ENCODE measurements around the gene CENPP.

Gene CENPP

DNA sequence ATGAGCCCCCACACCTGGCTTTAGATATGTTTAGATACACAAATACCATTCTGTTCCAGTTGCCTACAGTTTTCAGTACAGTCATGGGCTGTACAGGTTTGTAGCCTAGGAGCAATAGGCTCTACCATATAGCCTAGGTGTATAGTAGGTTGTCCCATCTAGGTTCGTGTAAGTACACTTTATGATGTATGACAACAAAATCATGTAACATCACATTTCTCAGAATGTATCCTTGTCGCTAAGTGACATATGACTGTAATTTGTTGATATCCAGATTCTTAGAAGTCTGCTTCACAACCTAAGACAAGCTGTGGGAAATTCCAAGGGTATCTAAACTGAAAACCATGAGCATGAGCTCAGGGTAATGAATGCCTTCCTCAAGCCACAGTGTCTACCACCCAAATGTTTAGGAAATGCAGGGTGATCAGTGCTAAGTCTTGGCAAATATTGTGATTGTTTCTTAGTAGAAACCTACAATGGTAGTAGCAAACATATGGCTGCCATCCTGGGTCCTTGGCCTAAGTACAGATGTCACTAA, 201.6 kb downstream of the CENPP start:
- H3K9ac ChIP-seq (ENCODE audit: low read length) = no peak overlapping the region
- no peaks in the 10 kb centered on the region for H3K9me2 ChIP-seq (ENCODE audit: low read depth, low read length)

DNA sequence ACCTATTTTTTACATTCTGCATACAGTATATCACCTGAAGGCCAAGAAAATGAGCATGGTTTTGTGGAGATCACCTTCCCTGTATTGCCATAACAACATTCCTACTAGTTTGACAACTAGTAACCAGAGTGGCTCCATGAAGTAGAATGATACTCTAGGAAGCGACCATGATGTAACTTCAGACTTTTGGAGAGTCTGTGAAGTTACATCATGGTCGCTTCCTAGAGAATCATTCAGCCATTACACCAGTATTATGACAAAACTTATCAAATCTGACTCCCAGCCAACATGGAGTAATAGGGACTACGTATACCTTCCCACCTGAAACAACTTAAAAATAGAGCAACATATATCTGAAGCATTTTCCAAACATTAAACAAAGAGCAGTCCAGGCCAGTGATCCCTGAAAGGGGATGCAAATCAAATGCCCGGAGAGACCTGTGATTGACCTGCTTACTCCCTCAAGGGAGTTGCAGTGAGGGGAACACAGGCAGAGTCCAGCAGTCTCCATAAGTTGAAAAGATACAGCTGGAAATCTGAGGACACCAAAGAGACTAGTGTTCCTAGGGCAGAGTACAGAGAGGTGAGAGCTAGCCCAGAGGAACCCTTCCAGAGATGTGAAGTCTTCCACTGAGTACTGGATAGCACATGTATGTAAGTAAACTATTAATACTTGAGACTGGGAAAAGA, 202.2 kb downstream of the CENPP start:
- Histone ChIP-seq H3K79me2 (ENCODE audit: insufficient read depth, low read length) (no peaks in the 10 kb centered on the region), H3K36me3 (ENCODE audit: insufficient read depth, low read length) (no peaks in the 10 kb centered on the region), H3K9me3 (ENCODE audit: low read length) (no peaks in the 10 kb centered on the region), H3K9me2 (ENCODE audit: low read depth, low read length) (no peaks in the 10 kb centered on the region), H3K4me2 (ENCODE audit: low read length) (no peak overlapping the region), H3K27ac (ENCODE audit: low read depth, low read length, poor library complexity, severe bottlenecking) (no peak overlapping the region), H3K4me3 (ENCODE audit: low read depth, low read length, poor library complexity, severe bottlenecking) (no peak overlapping the region), H3K9ac (ENCODE audit: low read length) (no peak overlapping the region), H3F3A (ENCODE audit: insufficient read depth, low read length) (no peaks in the 10 kb centered on the region), H4K20me1 (ENCODE audit: insufficient read depth, low read length) (no peaks in the 10 kb centered on the region), H3K27me3 (ENCODE audit: insufficient read depth, low read length) (no peaks in the 10 kb centered on the region), H3K4me1 (ENCODE audit: insufficient read depth, low read length, severe bottlenecking) (no peaks in the 10 kb centered on the region), H2AFZ (ENCODE audit: low read length) (no peak overlapping the region)
- TF ChIP-seq EZH2 (IDR thresholded peaks at IDR 0.05; ENCODE audit: borderline replicate concordance, low read length) = no peak
- TF ChIP-seq, protein P1, sequence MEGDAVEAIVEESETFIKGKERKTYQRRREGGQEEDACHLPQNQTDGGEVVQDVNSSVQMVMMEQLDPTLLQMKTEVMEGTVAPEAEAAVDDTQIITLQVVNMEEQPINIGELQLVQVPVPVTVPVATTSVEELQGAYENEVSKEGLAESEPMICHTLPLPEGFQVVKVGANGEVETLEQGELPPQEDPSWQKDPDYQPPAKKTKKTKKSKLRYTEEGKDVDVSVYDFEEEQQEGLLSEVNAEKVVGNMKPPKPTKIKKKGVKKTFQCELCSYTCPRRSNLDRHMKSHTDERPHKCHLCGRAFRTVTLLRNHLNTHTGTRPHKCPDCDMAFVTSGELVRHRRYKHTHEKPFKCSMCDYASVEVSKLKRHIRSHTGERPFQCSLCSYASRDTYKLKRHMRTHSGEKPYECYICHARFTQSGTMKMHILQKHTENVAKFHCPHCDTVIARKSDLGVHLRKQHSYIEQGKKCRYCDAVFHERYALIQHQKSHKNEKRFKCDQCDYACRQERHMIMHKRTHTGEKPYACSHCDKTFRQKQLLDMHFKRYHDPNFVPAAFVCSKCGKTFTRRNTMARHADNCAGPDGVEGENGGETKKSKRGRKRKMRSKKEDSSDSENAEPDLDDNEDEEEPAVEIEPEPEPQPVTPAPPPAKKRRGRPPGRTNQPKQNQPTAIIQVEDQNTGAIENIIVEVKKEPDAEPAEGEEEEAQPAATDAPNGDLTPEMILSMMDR (IDR thresholded peaks at IDR 0.05; ENCODE audit: low read length) = no peak

More for the DNA sequence above, 201.6 kb downstream of the CENPP start:
- H4K20me1 ChIP-seq (ENCODE audit: insufficient read depth, low read length) = no peaks in the 10 kb centered on the region
- H3K4me1 ChIP-seq (ENCODE audit: insufficient read depth, low read length, severe bottlenecking) = no peaks in the 10 kb centered on the region
- H3K27me3 ChIP-seq (ENCODE audit: insufficient read depth, low read length) = no peaks in the 10 kb centered on the region
- H2AFZ ChIP-seq (ENCODE audit: low read length) = no peak overlapping the region
- H3F3A ChIP-seq (ENCODE audit: insufficient read depth, low read length) = no peaks in the 10 kb centered on the region
- no peaks in the 10 kb centered on the region for H3K79me2 ChIP-seq (ENCODE audit: insufficient read depth, low read length)
- no peak for TF ChIP-seq EZH2 (IDR thresholded peaks at IDR 0.05; ENCODE audit: borderline replicate concordance, low read length)
- TF ChIP-seq, protein P1 (IDR thresholded peaks at IDR 0.05; ENCODE audit: low read length) = no peak
- no peaks in the 10 kb centered on the region for H3K9me3 ChIP-seq (ENCODE audit: low read length)
- no peak overlapping the region for H3K4me2 ChIP-seq (ENCODE audit: low read length)
- H3K27ac ChIP-seq (ENCODE audit: low read depth, low read length, poor library complexity, severe bottlenecking) = no peak overlapping the region
- H3K4me3 ChIP-seq (ENCODE audit: low read depth, low read length, poor library complexity, severe bottlenecking) = no peak overlapping the region
- no peaks in the 10 kb centered on the region for H3K36me3 ChIP-seq (ENCODE audit: insufficient read depth, low read length)

- no peaks in the 10 kb centered on the region for H3F3A ChIP-seq (ENCODE audit: insufficient read depth, low read length)
- no peak overlapping the region for H3K27ac ChIP-seq (ENCODE audit: low read depth, low read length, poor library complexity, severe bottlenecking)
- H3K9me2 ChIP-seq (ENCODE audit: low read depth, low read length) = no peaks in the 10 kb centered on the region
- H4K20me1 ChIP-seq (ENCODE audit: insufficient read depth, low read length) = no peaks in the 10 kb centered on the region
- no peaks in the 10 kb centered on the region for H3K9me3 ChIP-seq (ENCODE audit: low read length)
- H3K4me1 ChIP-seq (ENCODE audit: insufficient read depth, low read length, severe bottlenecking) = peaks cover 1% of the 10 kb centered on the region
- H3K4me2 ChIP-seq (ENCODE audit: low read length) = no peak overlapping the region
- H3K9ac ChIP-seq (ENCODE audit: low read length) = no peak overlapping the region
- no peaks in the 10 kb centered on the region for H3K79me2 ChIP-seq (ENCODE audit: insufficient read depth, low read length)
- H3K36me3 ChIP-seq (ENCODE audit: insufficient read depth, low read length) = no peaks in the 10 kb centered on the region
- TF ChIP-seq, protein P1 (IDR thresholded peaks at IDR 0.05; ENCODE audit: low read length) = no peak
- no peak for TF ChIP-seq EZH2 (IDR thresholded peaks at IDR 0.05; ENCODE audit: borderline replicate concordance, low read length)
- no peak overlapping the region for H2AFZ ChIP-seq (ENCODE audit: low read length)
- H3K27me3 ChIP-seq (ENCODE audit: insufficient read depth, low read length) = no peaks in the 10 kb centered on the region
- H3K4me3 ChIP-seq (ENCODE audit: low read depth, low read length, poor library complexity, severe bottlenecking) = no peak overlapping the region
Observed at GRCh38 chr9:92528522-92528849, 202.7 kb downstream of the CENPP start.

All from OCI-LY1 (cell line).